C4-2B (cell line): ENCODE results near the gene LARP4B.

Source experiments
- ZFX ChIP-seq: fragments of 450-650 bp; IDR thresholded peaks from 2 replicates; pipeline ENCODE4 v1.6.1; 2017
- TF ChIP-seq, protein P1 (sequence below): fragments of 450-650 bp; conservative IDR thresholded peaks from 2 replicates; pipeline ENCODE4 v1.5.1; 2017; ENCODE audit warnings: mild to moderate bottlenecking

DNA sequence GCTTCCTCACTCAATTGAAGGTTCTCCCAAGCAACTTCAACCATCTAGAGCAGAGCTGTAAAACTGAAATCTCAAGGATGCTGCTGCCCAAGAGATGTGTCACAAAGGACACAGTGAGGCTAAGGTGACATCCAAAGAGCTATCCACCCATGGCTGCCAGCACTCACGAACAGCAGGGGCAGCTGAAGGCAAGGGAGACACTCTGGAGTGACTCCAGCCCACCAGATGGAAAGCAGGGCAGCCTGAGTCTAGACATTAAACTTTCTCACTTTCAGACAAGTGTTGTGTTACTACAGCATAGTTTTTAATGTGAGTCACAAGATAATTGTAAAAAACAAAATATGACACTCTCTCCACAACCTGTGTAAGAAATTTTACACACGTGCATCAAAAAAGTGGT, 113.5 kb downstream of the LARP4B start:
- TF ChIP-seq, protein P1, sequence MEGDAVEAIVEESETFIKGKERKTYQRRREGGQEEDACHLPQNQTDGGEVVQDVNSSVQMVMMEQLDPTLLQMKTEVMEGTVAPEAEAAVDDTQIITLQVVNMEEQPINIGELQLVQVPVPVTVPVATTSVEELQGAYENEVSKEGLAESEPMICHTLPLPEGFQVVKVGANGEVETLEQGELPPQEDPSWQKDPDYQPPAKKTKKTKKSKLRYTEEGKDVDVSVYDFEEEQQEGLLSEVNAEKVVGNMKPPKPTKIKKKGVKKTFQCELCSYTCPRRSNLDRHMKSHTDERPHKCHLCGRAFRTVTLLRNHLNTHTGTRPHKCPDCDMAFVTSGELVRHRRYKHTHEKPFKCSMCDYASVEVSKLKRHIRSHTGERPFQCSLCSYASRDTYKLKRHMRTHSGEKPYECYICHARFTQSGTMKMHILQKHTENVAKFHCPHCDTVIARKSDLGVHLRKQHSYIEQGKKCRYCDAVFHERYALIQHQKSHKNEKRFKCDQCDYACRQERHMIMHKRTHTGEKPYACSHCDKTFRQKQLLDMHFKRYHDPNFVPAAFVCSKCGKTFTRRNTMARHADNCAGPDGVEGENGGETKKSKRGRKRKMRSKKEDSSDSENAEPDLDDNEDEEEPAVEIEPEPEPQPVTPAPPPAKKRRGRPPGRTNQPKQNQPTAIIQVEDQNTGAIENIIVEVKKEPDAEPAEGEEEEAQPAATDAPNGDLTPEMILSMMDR, result no peak
- TF ChIP-seq ZFX, result no peak
